IMR-90 (cell line): ENCODE data around the gene PPP2R5A. TPM values are rescaled to one million over a fixed set of nuclear protein-coding genes. Genes with fewer than 3 reads are reported as not detected.

ENCODE experiments used
- ATAC-seq: fragments of 200-7000 bp; cut with Tn5 transposase; 2 replicates; pipeline ENCODE4 v1.9.1; 2020; ENCODE audit warnings: low read depth, mild to moderate bottlenecking, moderate library complexity
- BruUV-seq: library from RNA; stranded (reverse); fragments of 400-500 nt; replicated peaks from 2 replicates; lab custom pipeline; 2021; lab: Mats Ljungman, UMichigan
- CTCF ChIA-PET: fragments of 300-600 bp; formaldehyde crosslinking; extraction: SDS; loops from one replicate; lab custom pipeline; 2021; ENCODE audit warnings: antibody characterized with exemption; lab: Yijun Ruan, JAX
- POLR2A ChIA-PET: fragments of 300-600 bp; sonication (Branson Sonifier 250); formaldehyde crosslinking; loops from one replicate; lab custom pipeline; 2022; ENCODE audit warnings: antibody characterized with exemption; ENCODE audit not compliant: unreplicated experiment; lab: Charles Lee
- DNase-seq: peaks from one replicate; pipeline ENCODE4 v3.0.0; 2013
- H2AFZ ChIP-seq: replicated peaks from 2 replicates; pipeline ENCODE3; 2013; ENCODE audit warnings: low read length, mild to moderate bottlenecking; ENCODE audit not compliant: poor library complexity
- H2AK5ac ChIP-seq: 2 replicates; pipeline ENCODE4 v1.6.1; 2013; ENCODE audit warnings: low read depth, low read length, inconsistent platforms
- H2AK9ac ChIP-seq: replicated peaks from 2 replicates; pipeline ENCODE3; 2013; ENCODE audit warnings: mild to moderate bottlenecking, low read depth, low read length, moderate library complexity; ENCODE audit not compliant: poor library complexity
- H2BK120ac ChIP-seq: 2 replicates; pipeline ENCODE4 v1.6.1; 2013; ENCODE audit warnings: low read depth, low read length, inconsistent platforms
- H2BK15ac ChIP-seq: 3 replicates; pipeline ENCODE4 v1.6.1; 2013; ENCODE audit warnings: low read depth, low read length, inconsistent platforms
- H2BK20ac ChIP-seq: 2 replicates; pipeline ENCODE4 v1.6.1; 2013; ENCODE audit warnings: low read depth, mild to moderate bottlenecking, inconsistent platforms, low read length, moderate library complexity
- H2BK5ac ChIP-seq: 2 replicates; pipeline ENCODE4 v1.6.1; 2013; ENCODE audit warnings: mild to moderate bottlenecking, low read depth, low read length, inconsistent platforms; ENCODE audit not compliant: poor library complexity, severe bottlenecking
- H3K14ac ChIP-seq: replicated peaks from 2 replicates; pipeline ENCODE4 v1.6.1; 2013; ENCODE audit warnings: low read depth, low read length, inconsistent platforms
- H3K18ac ChIP-seq: 2 replicates; pipeline ENCODE4 v1.6.1; 2013; ENCODE audit warnings: low read depth, low read length, control low read depth
- H3K23ac ChIP-seq: 2 replicates; pipeline ENCODE4 v1.6.1; 2013; ENCODE audit warnings: low read depth, low read length, inconsistent platforms
- H3K27ac ChIP-seq: 2 replicates; pipeline ENCODE4 v1.5.1; 2013; ENCODE audit warnings: mild to moderate bottlenecking, control low read depth, low read length; ENCODE audit not compliant: insufficient read depth
- H3K27me3 ChIP-seq: 2 replicates; pipeline ENCODE4 v1.6.1; 2013; ENCODE audit warnings: low read length; ENCODE audit not compliant: control insufficient read depth, insufficient read depth
- H3K36me3 ChIP-seq: 2 replicates; pipeline ENCODE4 v1.6.1; 2013; ENCODE audit warnings: low read length, mixed read lengths; ENCODE audit not compliant: control insufficient read depth, insufficient read depth
- H3K4ac ChIP-seq: 2 replicates; pipeline ENCODE4 v1.6.1; 2013; ENCODE audit warnings: low read depth, low read length, inconsistent platforms
- H3K4me1 ChIP-seq: 2 replicates; pipeline ENCODE4 v1.6.1; 2013; ENCODE audit warnings: low read length, mixed read lengths; ENCODE audit not compliant: control insufficient read depth, insufficient read depth
- H3K4me2 ChIP-seq: 2 replicates; pipeline ENCODE4 v1.6.1; 2013; ENCODE audit warnings: low read depth, mild to moderate bottlenecking, control low read depth, low read length, moderate library complexity
- H3K4me3 ChIP-seq: 2 replicates; pipeline ENCODE4 v1.5.1; 2013; ENCODE audit warnings: low read depth, mild to moderate bottlenecking, control low read depth, low read length, moderate library complexity; ENCODE audit not compliant: insufficient read depth
- H3K56ac ChIP-seq: 2 replicates; pipeline ENCODE4 v1.6.1; 2013; ENCODE audit warnings: low read length, inconsistent platforms; ENCODE audit not compliant: insufficient read depth; ENCODE audit errors: extremely low read depth
- H3K79me1 ChIP-seq, 2 experiments: 2 replicates each; pipeline ENCODE4 v1.6.1; 2013; ENCODE audit warnings: low read length in 2 of 2, inconsistent platforms in 1 of 2, low read depth in 1 of 2
- H3K9ac ChIP-seq: 2 replicates; pipeline ENCODE4 v1.6.1; 2013; ENCODE audit warnings: low read depth, low read length, control low read depth
- H3K9me1 ChIP-seq: 2 replicates; pipeline ENCODE4 v1.6.1; 2013; ENCODE audit warnings: low read length, inconsistent platforms; ENCODE audit not compliant: insufficient read depth
- H3K9me3 ChIP-seq: 2 replicates; pipeline ENCODE4 v1.6.1; 2013; ENCODE audit warnings: low read length; ENCODE audit not compliant: control insufficient read depth, insufficient read depth
- H4K20me1 ChIP-seq: 2 replicates; pipeline ENCODE4 v1.6.1; 2013; ENCODE audit warnings: low read length, inconsistent platforms; ENCODE audit not compliant: insufficient read depth
- H4K5ac ChIP-seq: 2 replicates; pipeline ENCODE4 v1.6.1; 2013; ENCODE audit warnings: mild to moderate bottlenecking, low read depth, low read length, control low read depth
- H4K8ac ChIP-seq, 2 experiments: 2 replicates each; pipeline ENCODE4 v1.6.1; 2013; ENCODE audit warnings: low read depth in 2 of 2, low read length in 2 of 2, control low read depth in 1 of 2, inconsistent platforms in 1 of 2
- H4K91ac ChIP-seq: 2 replicates; pipeline ENCODE4 v1.6.1; 2013; ENCODE audit warnings: low read depth, low read length, inconsistent platforms; ENCODE audit not compliant: insufficient read depth
- BHLHE40 ChIP-seq: fragments of 150-350 bp; IDR thresholded peaks from 2 replicates; pipeline ENCODE4 v1.6.1; 2016; ENCODE audit warnings: mild to moderate bottlenecking, low read depth, low read length
- CEBPB ChIP-seq: IDR thresholded peaks from 2 replicates; pipeline ENCODE4 v1.6.1; 2012; ENCODE audit warnings: low read depth, low read length, improper control_type of control experiment
- CHD1 ChIP-seq: IDR thresholded peaks from 2 replicates; pipeline ENCODE4 v1.6.1; 2012; ENCODE audit warnings: low read depth, low read length, improper control_type of control experiment
- CTCF ChIP-seq: conservative IDR thresholded peaks from 2 replicates; pipeline ENCODE4 v1.5.1; 2012; ENCODE audit warnings: mild to moderate bottlenecking, low read depth, low read length, improper control_type of control experiment
- FOS ChIP-seq: fragments of 150-350 bp; IDR thresholded peaks from 2 replicates; pipeline ENCODE4 v1.6.1; 2016; ENCODE audit warnings: low read depth, low read length
- MAZ ChIP-seq: IDR thresholded peaks from 2 replicates; pipeline ENCODE4 v1.6.1; 2012; ENCODE audit warnings: low read depth, mild to moderate bottlenecking, low read length, improper control_type of control experiment, moderate library complexity, borderline replicate concordance
- MXI1 ChIP-seq: IDR thresholded peaks from 2 replicates; pipeline ENCODE4 v1.6.1; 2012; ENCODE audit warnings: low read depth, mild to moderate bottlenecking, low read length, moderate library complexity, borderline replicate concordance
- NFE2L2 ChIP-seq: fragments of 150-350 bp; IDR thresholded peaks from 2 replicates; pipeline ENCODE4 v1.6.1; 2016; ENCODE audit warnings: low read depth, mild to moderate bottlenecking, low read length
- POLR2A ChIP-seq: IDR thresholded peaks from 2 replicates; pipeline ENCODE4 v1.6.1; 2012; ENCODE audit warnings: mild to moderate bottlenecking, low read depth, low read length
- RAD21 ChIP-seq: IDR thresholded peaks from 2 replicates; pipeline ENCODE4 v1.6.1; 2012; ENCODE audit warnings: low read length, improper control_type of control experiment
- RFX5 ChIP-seq: IDR thresholded peaks from 2 replicates; pipeline ENCODE4 v1.8.0; 2012; ENCODE audit warnings: low read depth, mild to moderate bottlenecking, low read length, moderate library complexity
- SMC3 ChIP-seq: fragments of 150-350 bp; IDR thresholded peaks from 2 replicates; pipeline ENCODE4 v1.6.1; 2016; ENCODE audit warnings: low read depth, mild to moderate bottlenecking, antibody characterized with exemption, low read length, moderate library complexity
- WGBS, 2 experiments: methylation state at CpG; one replicate each; pipeline versions ENCODE4 v1.1.5 to v1.1.7; 2013; ENCODE audit warnings: missing lambda C conversion rate in 2 of 2; ENCODE audit not compliant: insufficient read length in 1 of 2; ENCODE audit errors: extremely low coverage in 2 of 2; 5-methylcytosine and 5-hydroxymethylcytosine counted together
- dilution Hi-C: fragments of 300-500 bp; cut with HindIII; formaldehyde crosslinking; loops from one replicate; pipeline ENCODE4 v1.14.3; 2018; ENCODE audit warnings: low sequenced_read_pairs; ENCODE audit not compliant: unreplicated experiment
- in situ Hi-C: fragments of 300-500 bp; cut with MboI; formaldehyde crosslinking; loops from 3 replicates; pipeline ENCODE4 v1.14.3; 2019; ENCODE audit warnings: low sequenced_read_pairs, inconsistent platforms, mixed read lengths
- intact Hi-C: fragments of 100-400 bp; cut with micrococcal nuclease; formaldehyde crosslinking; loops from 2 replicates; pipeline ENCODE4 v1.10.0; 2022
- polyA plus RNA-seq, 3 experiments: library from polyadenylated mRNA; depleted of rRNA; stranded (reverse); fragments of >200 nt; gene quantifications; 2 replicates each; pipeline ENCODE4 v1.2.3, GENCODE V29; 2012; ENCODE audit warnings: low replicate concordance in 1 of 3
- total RNA-seq: library from RNA; depleted of rRNA; stranded (reverse); fragments of >200 nt; gene quantifications from 2 replicates; pipeline ENCODE4 v1.2.3, GENCODE V29; 2012
- TF ChIP-seq, protein P1 (sequence below): fragments of 150-350 bp; IDR thresholded peaks from 2 replicates; pipeline ENCODE4 v1.6.1; 2016; ENCODE audit warnings: low read depth, mild to moderate bottlenecking, low read length, moderate library complexity, borderline replicate concordance
- TF ChIP-seq, protein P2 (sequence below): fragments of 150-350 bp; IDR thresholded peaks from 2 replicates; pipeline ENCODE4 v1.6.1; 2017; ENCODE audit warnings: mild to moderate bottlenecking, antibody characterized with exemption, low read length, low read depth

The PPP2R5A gene
- total and polyA plus RNA-seq, 2 of the 4 experiments (the other 2 are of a cell fraction): 8.4 to 12.6 TPM

- Histone ChIP-seq H4K91ac (no peak overlapping the region), H3K4me2 (peak overlapping the region; percentile 31; the same call in 1 of the 2 replicates), H4K8ac (no peak overlapping the region), H2AK9ac (no peak overlapping the region), H3K9me3 (no peaks in the 10 kb centered on the region), H3K27ac (no peak overlapping the region), H3K36me3 (no peaks in the 10 kb centered on the region), H2BK120ac (no peak overlapping the region), H3K79me1 (peaks cover 14 to 58% of the 10 kb centered on the region in 2 experiments; a peak in 3 of 4 replicates), H3K4me1 (peaks cover 6% of the 10 kb centered on the region), H3K4me3 (no peak overlapping the region), H3K23ac (0 out of 2 replicates have a peak overlapping the region, but pooled peaks have one; percentile 17), H3K9me1 (no peaks in the 10 kb centered on the region; the same call in 1 of the 2 replicates), H2AK5ac (no peak overlapping the region), H3K4ac (no peak overlapping the region), H3K18ac (no peak overlapping the region), H3K14ac (no peak overlapping the region; the same call in 1 of the 2 replicates), H3K9ac (no peak overlapping the region), H3K27me3 (no peaks in the 10 kb centered on the region), H4K5ac (no peak overlapping the region), H2AFZ (no peak overlapping the region), H3K56ac (no peak overlapping the region), H2BK20ac (no peak overlapping the region), H2BK15ac (no peak overlapping the region), H2BK5ac (no peak overlapping the region), H4K20me1 (peaks cover 50% of the 10 kb centered on the region)
- no peak for DNase-seq
- no TSS peak for BruUV-seq
- in situ Hi-C loops (loop anchor here (5.0 to 10.0 kb wide), 2 partner anchors 165 to 217 kb away; no protein-coding TSS in a partner anchor), intact Hi-C loops (loop anchor here (5.0 kb wide), 3 partner anchors 112 to 607 kb away; no protein-coding TSS in a partner anchor), dilution Hi-C loops (no loop called here)
- no CpG with 5 or more reads among the region's 4 CpGs for WGBS, 2 experiments
- ATAC-seq: no peak
- CTCF ChIA-PET: no interaction called here
- POLR2A ChIA-PET: no interaction called here
- TF ChIP-seq, protein P1, sequence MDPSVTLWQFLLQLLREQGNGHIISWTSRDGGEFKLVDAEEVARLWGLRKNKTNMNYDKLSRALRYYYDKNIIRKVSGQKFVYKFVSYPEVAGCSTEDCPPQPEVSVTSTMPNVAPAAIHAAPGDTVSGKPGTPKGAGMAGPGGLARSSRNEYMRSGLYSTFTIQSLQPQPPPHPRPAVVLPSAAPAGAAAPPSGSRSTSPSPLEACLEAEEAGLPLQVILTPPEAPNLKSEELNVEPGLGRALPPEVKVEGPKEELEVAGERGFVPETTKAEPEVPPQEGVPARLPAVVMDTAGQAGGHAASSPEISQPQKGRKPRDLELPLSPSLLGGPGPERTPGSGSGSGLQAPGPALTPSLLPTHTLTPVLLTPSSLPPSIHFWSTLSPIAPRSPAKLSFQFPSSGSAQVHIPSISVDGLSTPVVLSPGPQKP: no peak
- TF ChIP-seq MAZ: no peak
- no peak for TF ChIP-seq CEBPB
- TF ChIP-seq, protein P2, sequence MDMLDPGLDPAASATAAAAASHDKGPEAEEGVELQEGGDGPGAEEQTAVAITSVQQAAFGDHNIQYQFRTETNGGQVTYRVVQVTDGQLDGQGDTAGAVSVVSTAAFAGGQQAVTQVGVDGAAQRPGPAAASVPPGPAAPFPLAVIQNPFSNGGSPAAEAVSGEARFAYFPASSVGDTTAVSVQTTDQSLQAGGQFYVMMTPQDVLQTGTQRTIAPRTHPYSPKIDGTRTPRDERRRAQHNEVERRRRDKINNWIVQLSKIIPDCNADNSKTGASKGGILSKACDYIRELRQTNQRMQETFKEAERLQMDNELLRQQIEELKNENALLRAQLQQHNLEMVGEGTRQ: no peak
- TF ChIP-seq RFX5: no peak
- no peak for TF ChIP-seq BHLHE40
- no peak for TF ChIP-seq CTCF
- TF ChIP-seq CHD1: no peak
- no peak for TF ChIP-seq FOS
- no peak for TF ChIP-seq SMC3
- no peak for TF ChIP-seq POLR2A
- no peak for TF ChIP-seq NFE2L2
- no peak for TF ChIP-seq MXI1
- no peak for TF ChIP-seq RAD21
These were observed 4.3 kb downstream of the PPP2R5A start for GRCh38 chr1:212289262-212290077.
